ENCODE data around the gene CACNB2.
A peak's percentile ranks its signal among the peaks of the same experiment; 100 is the strongest.
"Not testable (repeated sequence)": the region's sequence is repeated elsewhere in the genome, so short reads cannot be mapped to it uniquely, and the experiment has no call there.

The CACNB2 gene

DNA sequence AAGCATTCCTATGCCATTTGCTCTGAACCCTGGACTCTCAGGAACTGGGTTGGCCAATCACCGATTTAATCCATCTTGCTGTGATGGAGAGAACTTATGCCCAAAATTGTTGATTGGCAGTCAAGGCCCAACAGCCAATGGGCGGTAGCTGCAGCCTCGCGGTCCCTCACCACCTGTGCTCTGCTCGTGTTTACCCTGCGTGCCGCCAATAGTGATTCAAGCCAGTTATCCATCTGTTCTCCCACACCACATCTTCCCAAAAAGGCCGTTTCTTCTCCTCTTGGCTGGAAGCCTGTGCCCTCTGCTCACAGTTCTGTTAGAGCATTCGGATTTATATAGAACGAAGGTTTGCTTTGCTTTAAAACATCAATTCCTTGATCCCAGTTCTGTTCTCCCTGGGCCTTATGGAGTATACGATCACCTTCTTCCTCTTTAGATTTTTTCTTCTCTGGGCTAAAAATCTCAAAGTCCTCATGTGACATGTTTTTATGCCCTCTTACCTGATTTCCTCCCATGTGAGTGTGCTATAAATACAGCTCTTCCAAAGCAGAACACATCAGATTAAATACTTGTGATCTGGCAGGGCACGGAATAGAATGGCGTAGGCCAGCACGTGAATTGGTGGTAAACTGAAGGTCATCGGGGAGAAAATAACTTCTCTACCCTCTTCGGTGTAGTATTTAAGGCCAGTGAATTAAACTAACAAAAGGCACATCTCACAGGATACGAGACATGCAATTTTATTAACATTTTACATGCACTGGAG is 298.3 kb downstream of the CACNB2 start:
- peak in 21 of 58 donors; percentile 5 to 55 (median 21) for DNase-seq

DNA sequence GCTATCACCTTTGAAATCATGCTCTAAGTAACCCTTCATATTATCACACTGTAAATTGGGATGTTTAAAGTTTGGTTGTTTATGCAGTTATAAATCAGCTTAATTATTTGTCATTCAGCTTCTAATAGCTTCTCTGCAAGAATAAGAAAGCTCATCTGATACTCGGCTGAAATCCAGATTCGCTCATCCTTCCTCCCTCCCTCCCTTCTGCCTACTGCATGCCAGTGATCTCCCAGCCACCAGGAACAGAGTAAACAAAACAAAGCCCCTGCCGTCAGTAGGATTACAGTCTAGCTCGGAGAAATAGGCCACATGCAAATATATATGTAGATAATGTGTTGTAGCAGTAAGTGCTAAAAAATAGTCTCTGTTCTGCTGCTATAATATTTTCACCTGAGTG is 299.4 kb downstream of the CACNB2 start:
- DNase-seq: no peak

- not testable (repeated sequence) for DNase-seq
These were observed 305.4 kb downstream of the CACNB2 start for GRCh38 chr10:18445635-18446034.

GRCh38 chr10:18446205-18446604 is 306.0 kb downstream of the CACNB2 start:
- DNase-seq: no peak

DNA sequence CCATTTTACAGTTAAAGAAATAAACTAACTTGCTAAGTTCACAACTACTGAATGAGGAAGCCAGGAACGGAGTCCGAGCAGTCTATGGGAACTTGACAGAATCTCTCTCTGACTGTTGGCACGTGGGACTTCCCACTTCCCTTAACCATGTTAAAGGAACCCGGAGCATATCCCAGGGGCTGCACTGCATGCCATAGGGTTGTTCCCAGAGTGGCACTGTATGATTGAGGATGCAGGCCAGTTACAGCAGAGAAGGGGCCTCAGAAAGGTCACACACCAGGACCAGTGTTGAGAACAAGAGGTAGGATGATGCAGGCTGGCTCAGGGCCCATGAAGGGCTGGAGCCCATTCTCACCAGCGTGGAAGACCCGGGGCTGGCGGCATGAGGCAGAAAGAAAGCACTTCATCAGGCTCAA is 309.4 kb downstream of the CACNB2 start:
- peak in 4 of 58 donors; percentile 3 to 11 (median 5) for DNase-seq

DNA sequence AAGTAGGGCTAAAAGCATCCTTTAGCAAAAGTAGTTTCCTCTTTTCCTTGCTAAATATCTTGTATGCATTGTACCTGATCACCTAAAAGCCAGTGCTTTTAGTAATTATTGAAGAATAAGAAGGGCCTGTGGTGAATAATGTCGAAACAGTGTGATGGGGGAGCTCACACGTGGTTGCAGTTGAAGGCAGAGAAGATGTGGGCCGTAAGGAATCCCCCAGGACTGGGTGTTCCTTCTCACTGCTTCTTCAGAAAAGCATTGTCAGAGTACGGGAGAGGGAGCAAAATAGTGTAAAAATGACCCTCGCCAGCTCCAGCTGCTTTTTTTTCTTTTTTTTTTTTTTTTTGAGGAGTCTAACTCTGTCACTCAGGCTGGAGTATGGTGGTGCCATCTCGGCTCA is 310.1 kb downstream of the CACNB2 start:
- DNase-seq: no peak

DNA sequence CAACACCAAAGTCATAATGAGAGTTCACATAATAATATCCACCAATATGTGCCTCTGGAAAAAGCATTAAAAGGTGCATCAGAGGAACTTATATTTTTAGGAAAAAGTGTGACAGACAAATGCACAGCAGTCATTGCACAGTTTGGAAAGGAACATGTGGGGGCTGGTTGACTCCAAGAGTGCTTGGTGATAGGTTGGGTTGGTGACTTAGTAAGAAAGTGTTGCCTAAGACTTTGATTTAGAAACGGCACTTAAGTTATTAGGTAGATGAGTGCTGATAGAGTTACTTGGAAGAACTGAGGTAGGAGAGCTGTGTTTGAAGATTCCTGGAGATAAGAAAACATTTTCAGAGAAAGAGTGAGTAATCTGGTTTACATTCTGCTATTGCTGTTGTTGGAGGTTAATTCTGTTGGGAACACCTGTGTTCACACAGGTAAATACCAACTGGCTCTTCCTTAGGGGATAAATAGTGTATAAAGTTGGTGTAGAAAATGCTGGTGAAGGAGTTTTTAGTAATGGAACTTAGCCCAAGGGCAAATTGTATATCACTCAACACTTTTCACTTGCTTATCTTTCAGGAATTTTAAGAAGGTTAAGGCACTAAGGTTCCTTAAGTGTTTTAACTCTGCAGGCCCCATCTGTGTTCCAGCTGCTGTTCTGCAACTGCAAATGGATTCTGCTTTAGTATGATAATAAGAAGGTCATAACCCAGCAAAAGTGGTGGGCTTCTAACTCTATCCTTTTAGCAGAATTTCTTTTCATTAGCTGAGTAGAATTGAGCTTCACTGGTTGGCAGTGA is 315.1 kb downstream of the CACNB2 start:
- DNase-seq: no peak

- no peak for DNase-seq
These were observed 316.8 kb downstream of the CACNB2 start for GRCh38 chr10:18456984-18457383.

- no peak for DNase-seq
These were observed 319.8 kb downstream of the CACNB2 start for GRCh38 chr10:18460032-18460431.

DNA sequence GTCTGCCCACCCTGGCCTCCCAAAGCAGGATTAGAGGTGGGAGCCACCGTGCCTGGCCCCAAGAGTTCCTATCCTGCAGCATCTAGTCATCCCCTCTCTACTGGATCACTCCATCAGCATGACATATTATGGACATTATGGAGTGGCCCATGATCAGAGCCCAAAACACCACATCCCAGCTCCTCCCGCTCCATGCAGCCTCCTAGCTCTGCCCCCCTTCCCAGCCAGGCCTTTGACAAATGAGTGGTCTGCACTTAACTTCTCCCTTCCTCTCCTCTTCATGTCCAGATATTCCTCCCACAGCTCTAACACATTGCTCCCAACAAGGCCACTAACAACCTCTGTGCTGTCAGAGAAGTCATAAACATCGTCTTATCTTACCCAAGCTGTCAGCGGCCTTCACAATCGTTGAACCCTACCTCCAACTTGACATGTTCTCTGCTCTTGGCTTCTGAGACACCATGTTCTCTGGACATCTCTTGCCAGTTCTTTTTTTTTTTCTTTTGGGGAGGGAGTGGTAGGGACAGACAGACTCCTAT is 323.5 kb downstream of the CACNB2 start:
- DNase-seq: no peak

DNA sequence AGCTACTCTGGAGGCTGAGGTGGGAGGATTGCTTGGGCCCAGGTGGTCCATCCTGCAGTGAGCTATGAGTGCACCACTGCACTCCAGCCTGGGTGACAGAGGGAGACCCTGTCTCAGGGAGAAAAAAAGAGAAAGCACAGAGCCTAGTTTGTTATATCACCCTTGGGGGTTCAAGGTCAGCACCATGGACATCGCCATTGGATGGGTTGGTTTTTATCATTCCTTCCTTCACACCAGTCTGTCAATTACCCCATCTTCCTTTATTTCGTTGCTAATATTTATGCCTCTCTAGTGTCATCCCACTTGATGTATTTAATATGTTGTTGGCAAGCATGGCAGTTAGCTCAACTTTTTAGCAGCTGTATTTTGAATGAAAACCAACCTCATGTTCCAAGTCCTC is 328.9 kb downstream of the CACNB2 start:
- no peak for DNase-seq

DNA sequence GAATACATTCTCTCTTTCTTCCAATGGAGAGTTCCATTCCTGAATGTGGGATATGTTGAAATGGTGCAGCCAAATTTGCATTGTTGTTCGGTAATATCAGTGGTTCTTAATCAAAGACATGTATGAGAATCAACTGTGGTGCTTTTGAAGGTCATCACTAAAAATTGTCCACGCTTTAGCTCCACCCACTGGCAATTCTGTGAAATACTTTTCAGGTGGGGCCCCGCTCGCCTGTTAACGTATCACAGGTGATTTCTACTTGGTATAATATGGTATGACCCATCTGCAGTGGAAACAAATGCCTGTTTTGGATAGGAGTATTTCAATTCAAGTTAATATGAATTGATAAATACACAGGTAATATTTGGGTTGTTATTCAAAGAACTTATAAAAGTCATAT is 332.8 kb downstream of the CACNB2 start:
- no peak for DNase-seq

DNA sequence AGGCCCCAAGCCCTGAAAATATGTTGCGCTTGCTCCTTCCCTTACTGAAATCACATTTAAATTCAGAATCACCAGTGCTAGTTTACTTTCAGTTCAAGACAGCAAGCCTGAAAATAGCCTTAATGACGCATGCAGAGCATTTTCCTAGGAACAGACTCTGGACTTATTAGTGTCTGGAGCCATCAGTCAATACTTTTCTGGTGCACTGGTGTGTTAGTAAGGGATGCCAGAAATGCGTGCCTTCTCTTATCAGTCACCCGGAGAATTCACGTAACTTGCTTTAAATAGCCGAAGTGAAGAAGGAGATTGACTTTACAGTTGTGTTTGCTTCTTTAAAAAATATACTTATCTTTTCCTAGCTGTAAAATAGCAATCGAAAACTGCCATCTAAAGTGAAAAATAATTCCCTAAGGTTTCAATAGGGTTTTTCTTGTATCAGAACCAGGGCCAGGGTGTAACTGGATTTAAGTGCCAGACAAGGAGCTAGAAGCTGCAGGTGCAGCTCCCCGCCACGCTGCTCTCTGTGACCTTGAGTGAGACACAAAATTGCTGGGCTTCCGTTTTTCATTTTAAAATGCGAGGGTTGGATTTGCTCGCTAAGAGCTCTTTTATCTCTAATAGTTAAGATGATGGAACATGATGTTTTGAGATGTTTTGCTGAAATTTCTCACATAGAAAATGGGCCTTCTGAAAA is 333.3 kb downstream of the CACNB2 start:
- DNase-seq: peak in 10 of 58 donors; percentile 4 to 51 (median 16)

- peak in 12 of 58 donors; percentile 5 to 51 (median 14) for DNase-seq
These were observed 333.9 kb downstream of the CACNB2 start for GRCh38 chr10:18474118-18474455.

DNA sequence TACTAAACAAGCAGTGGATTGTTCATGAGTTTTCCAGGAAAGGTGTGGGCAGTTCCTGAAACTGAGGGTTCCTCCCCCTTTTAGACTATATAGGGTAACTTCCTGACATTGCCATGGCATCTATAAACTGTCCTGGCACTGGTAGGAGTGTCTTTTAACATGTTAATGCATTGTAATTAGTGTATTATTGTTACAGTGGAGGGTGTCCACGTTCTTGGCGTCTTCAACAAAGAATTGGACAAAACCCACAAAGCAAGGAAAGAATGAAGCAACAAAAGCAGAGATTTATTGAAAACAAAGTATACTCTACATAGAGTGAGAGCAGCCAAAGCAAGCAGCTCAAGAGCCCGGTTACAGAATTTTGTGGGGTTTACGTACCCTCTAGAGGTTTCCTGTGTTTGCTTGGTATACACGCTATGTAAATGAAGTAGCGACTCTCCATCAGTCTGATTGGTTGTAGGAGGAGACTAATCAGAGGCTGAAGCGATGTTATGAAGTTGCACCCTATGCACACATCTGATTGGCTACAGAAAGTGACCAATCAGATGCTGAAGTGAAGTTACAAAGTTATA is 335.9 kb downstream of the CACNB2 start:
- no peak for DNase-seq

- no peak for DNase-seq
These were observed 338.1 kb downstream of the CACNB2 start for GRCh38 chr10:18478354-18478753.

DNA sequence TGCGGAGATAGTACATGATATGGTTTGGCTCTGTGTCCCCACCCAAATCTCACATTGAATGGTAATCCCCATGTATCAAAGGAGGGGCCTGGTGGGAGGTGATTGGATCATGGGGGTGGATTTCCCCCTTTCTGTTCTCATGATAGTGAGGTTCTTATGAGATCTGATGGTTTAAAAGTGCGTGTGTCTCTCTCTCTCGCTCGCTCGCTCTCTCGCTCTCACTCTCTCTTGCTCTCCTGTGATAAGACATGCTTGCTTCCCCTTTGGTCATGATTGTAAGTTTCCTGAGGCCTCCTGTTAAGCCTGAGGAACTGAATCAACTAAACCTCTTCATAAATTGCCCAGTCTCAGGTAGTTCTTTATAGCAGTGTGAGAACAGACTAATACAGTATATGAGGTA is 339.3 kb downstream of the CACNB2 start:
- DNase-seq: no peak

DNA sequence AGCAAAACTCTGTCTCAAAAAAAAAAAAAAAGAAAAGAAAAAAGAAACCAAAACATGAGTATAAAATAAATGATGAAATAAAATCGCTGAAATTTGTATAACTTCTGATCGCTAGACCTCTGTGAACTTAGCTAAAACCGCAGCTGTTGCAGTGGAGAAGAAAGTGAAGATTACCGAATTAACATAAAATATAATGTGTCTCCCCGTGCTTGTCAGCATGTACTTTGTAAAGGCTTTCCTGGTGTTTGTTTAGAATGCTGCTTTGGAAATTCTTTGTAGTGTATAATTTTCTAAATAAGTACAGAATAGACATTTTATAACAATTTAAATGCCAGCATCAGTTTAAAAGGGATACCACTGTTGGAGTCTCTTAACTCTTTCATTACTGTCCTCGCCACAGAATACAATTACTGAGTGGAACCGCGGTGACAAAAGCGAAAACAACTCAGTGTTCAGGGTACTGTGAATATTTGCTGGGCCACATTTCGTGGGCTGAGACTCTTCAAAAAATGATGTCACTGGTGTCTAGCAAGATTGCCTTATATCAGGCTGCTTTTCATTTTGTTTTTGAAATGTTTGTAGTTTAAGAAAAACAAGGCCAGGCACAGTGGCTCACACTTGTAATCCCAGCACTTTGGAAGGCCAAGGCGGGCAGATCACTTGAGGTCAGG is 343.4 kb downstream of the CACNB2 start:
- no peak for DNase-seq

DNA sequence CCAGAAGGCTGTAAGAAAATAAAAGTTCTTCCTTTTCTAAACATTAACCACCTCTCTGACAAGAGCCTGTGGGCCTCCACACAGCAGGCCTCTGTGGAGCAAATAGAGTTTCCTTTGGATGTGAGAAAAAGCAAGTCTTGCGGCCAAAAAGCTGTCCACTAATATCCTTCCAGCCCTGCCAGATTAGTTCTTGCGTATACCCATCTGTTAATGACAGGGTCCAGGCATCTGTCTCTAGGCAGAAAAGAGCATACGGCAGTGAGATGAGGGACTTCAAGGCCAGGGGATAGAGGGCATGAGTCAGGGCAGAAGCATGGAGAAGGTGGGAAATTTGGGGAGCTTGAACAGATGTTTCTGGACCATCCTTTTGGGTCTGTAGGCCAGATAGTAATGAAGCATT is 346.2 kb downstream of the CACNB2 start:
- no peak for DNase-seq

- no peak for DNase-seq
These were observed 350.5 kb downstream of the CACNB2 start for GRCh38 chr10:18490755-18491154.

DNA sequence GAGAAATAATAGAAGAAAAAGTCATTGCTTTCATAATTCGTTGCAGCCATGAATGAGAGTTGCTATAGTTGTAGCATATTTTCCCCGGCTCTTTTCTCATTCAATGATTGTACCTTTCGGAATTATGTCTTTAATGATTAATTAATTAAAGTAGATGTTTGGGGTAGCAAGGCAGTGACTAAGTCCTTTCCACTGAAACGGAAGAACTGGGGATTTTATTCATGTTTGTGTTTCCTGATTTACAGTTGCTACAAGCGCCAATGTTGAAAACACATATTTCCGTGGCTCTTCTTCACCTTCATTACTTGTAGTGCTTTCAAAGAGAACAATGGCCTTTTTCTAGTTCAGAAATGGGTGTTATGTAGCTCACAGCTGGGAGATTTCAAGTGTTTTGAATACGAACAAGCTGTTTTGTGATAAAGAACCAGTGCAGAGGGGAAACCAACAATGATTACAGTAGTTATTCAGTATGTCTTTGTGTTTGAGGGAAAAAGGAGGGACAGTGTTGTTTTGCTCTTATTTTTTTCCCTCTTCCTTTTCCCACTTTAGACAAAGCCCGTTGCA is 357.7 kb downstream of the CACNB2 start:
- no peak for DNase-seq
